HG02588 (cell line): ENCODE measurements around the gene IL20RB.
A peak's percentile ranks its signal among the peaks of the same experiment; 100 is the strongest.

Experiments
- ATAC-seq: cut with Tn5 transposase; IDR thresholded peaks from one replicate; pipeline ENCODE4 v1.9.1; 2021; ENCODE audit warnings: mild to moderate bottlenecking, moderate library complexity; ENCODE audit not compliant: unreplicated experiment

IL20RB gene

DNA sequence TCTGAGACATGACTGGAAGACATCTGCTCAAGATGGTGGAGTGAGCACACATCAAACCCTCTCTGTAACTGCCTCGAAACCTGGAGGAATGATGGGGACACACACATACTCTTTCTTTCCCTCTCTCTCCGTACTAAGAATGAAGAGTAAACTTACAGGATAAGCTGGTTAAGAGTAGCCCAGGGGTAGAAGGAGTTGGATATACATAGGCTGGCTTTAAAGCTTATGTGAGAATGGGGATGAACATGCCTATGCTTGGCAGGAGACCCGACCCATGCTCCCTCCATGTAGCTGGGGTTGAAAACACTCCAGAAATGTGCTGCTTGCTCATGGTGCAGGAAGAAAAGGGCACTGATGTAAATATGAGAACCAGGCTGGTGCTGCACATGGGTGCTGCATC, 68.9 kb downstream of the IL20RB start:
- ATAC-seq: no peak

GRCh38 chr3:137032465-137033120, 74.8 kb downstream of the IL20RB start:
- peak; percentile 78 for ATAC-seq

DNA sequence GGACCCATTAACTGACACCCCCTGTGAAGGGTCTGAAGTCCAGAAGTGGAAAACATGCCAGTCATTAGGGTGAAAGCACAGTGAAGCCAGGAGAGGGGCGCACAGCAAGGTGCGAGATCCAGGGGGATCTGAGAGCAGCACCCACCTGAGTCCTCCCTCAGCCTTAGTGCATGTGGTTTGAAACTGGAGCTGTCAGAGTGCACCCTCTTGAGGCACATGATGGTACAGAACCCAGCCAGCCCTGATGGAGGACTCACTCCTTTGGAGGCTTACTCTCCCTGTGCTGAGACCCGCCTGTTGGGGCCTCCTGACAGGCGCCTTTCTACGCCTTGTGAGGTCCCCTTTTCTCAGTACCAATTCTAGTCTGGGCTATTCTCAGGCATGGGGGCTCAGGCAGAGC, 77.8 kb downstream of the IL20RB start:
- no peak for ATAC-seq

GRCh38 chr3:137039570-137039969, 81.8 kb downstream of the IL20RB start:
- no peak for ATAC-seq

- no peak for ATAC-seq
Observed at GRCh38 chr3:137041251-137041650, 83.5 kb downstream of the IL20RB start.

DNA sequence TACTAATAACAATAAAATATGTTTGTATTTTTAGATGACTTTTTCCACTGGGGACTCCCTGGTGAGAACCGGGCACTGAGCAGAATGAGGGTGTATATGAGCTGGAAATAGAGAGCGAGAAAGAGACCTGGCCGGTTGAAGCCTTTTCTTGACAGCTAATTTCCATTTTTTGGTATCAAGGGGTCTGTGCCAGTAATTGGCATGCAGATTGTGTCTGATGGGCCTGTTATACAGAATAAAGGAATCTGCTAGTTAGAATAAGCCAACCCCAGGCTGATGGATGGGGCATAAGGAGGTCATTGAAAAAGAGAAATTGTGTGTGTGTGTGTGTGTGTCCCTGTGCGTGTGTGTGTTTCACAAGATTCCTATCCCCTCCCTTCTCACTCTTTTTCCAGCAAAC, 83.9 kb downstream of the IL20RB start:
- ATAC-seq: no peak

DNA sequence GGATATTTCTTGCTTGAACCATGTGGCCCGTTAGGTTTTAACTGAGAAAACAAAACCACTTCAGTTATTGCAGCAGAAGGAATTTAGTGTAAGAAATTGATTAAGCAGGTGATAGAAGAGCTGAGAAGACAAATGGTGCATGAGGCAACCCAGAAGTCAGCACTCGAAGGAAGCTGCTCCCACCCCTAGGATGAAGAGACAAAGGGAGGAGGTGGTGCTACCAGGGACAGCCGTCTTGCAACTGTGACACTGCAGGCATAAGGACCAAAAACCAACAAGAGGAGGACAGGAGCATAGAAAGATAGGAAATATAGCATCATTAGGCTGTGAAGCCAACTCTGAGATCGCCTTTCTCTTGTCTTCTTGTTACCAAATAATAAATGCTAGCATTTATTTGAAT, 89.0 kb downstream of the IL20RB start:
- ATAC-seq: no peak

- no peak for ATAC-seq
Observed at GRCh38 chr3:137047240-137047639, 89.5 kb downstream of the IL20RB start.

DNA sequence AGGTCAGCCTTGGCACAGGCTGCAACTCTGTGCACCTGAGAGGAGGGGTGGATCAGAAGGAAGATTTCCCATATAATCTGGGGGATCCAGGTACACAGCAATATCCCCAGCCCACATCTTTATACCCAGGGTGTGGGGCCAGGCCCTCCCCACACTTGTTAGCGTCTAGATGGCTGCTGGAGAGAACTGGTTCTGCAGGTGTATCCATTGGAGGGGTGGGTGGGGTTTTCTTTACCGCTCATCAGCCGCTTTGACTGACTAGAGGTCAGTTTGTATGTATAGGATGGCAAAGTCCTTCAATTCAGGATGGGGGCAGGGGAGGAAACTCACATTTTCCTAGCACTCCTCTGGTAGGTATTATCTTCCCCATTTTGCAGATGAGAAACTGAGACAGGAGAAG, 92.5 kb downstream of the IL20RB start:
- ATAC-seq: no peak

GRCh38 chr3:137052298-137052697, 94.5 kb downstream of the IL20RB start:
- no peak for ATAC-seq
